Small intestine (tissue), 7 donors: Measurements from ENCODE around the gene KRTAP7-1. TPM values are rescaled to one million over a fixed set of nuclear protein-coding genes. Genes with fewer than 3 reads are reported as not detected.

Experiments used
- DNase-seq, 2 donors: peaks; one replicate each; pipeline versions ENCODE4 v3.0.0 to v3.0.0-alpha.2; 2013
- FAIRE-seq: peaks from 2 replicates; lab custom pipeline; 2012; peaks lifted over from hg19 to GRCh38; lab: Jason Lieb, UNC
- H3K27ac ChIP-seq, 3 donors: one replicate each; pipeline ENCODE4 v1.5.1; 2013; ENCODE audit warnings: low read length in 2 of 3, mild to moderate bottlenecking in 2 of 3, control low read depth in 1 of 3, inconsistent platforms in 1 of 3, low read depth in 1 of 3, moderate library complexity in 1 of 3
- H3K27me3 ChIP-seq, 3 donors: one replicate each; pipeline ENCODE4 v1.6.1; 2013; ENCODE audit warnings: low read length in 3 of 3, inconsistent platforms in 1 of 3; ENCODE audit not compliant: control insufficient read depth in 3 of 3, insufficient read depth in 3 of 3
- H3K36me3 ChIP-seq, 3 donors: one replicate each; pipeline ENCODE4 v1.6.1; 2013; ENCODE audit warnings: low read length in 3 of 3, inconsistent platforms in 1 of 3, low read depth in 1 of 3, mild to moderate bottlenecking in 1 of 3, moderate library complexity in 1 of 3; ENCODE audit not compliant: control insufficient read depth in 3 of 3, insufficient read depth in 2 of 3
- H3K4me1 ChIP-seq, 3 donors: one replicate each; pipeline ENCODE4 v1.6.1; 2013; ENCODE audit warnings: low read length in 2 of 3, inconsistent platforms in 1 of 3, low read depth in 1 of 3, mild to moderate bottlenecking in 1 of 3, moderate library complexity in 1 of 3; ENCODE audit not compliant: control insufficient read depth in 3 of 3, insufficient read depth in 2 of 3
- H3K4me3 ChIP-seq, 3 donors: one replicate each; pipeline ENCODE4 v1.5.1; 2013; ENCODE audit warnings: low read length in 3 of 3, control low read depth in 1 of 3, inconsistent platforms in 1 of 3, low read depth in 1 of 3, mild to moderate bottlenecking in 1 of 3, moderate library complexity in 1 of 3
- H3K9me3 ChIP-seq, 2 donors: one replicate each; pipeline ENCODE4 v1.6.1; 2013; ENCODE audit warnings: low read depth in 1 of 2, low read length in 1 of 2; ENCODE audit not compliant: control insufficient read depth in 2 of 2, insufficient read depth in 1 of 2
- WGBS, 3 donors: extraction: QIAGEN DNeasy Blood & Tissue Kit; methylation state at CpG; one replicate each; pipeline ENCODE4 v1.1.7; 2013; 5-methylcytosine and 5-hydroxymethylcytosine counted together
- polyA plus RNA-seq, 4 donors: library from polyadenylated mRNA; stranded (reverse) in 3 of 4; unstranded in 1 of 4; fragments of 200-250 nt in 3 of 4; fragments of 120-200 nt in 1 of 4; gene quantifications; one replicate each; pipeline versions ENCODE4 v1.2.1 to v1.2.3, GENCODE V29; 2013
- donor health status: healthy with polysubstance abuse.
- donor health status: control.
- donor health status: control.
- donor health status: Bipolar disorder and iron deficiency.
- donor health status: healthy.

Gene KRTAP7-1
- polyA plus RNA-seq, 4 donors: not detected

GRCh38 chr21:30813174-30813573, 16.4 kb downstream of the KRTAP7-1 start, which contains the start of gene KRTAP8-1:
Gene KRTAP8-1, minus strand, starts transcription at chr21:30813274. Its CDS starts 54 bp downstream, at chr21:30813220.
- FAIRE-seq (no peak), DNase-seq (no peak)
- Histone ChIP-seq H3K9me3 (peaks cover 0 to 2% of the 10 kb centered on the region in 2 donors), H3K27me3 (no peaks in the 10 kb centered on the region), H3K4me3 (no peak within 1 kb of the TSS), H3K4me1 (no peaks in the 10 kb centered on the region), H3K36me3 (no peaks in the 10 kb centered on the region), H3K27ac (no peak within 1 kb of the TSS)
- WGBS, 3 donors: 87 to 91% (median 90%) methylated on average over 5 of the region's 5 CpGs

- H3K4me3 ChIP-seq: no peak overlapping the region
- no peak for DNase-seq
- no peak overlapping the region for H3K27ac ChIP-seq
- H3K27me3 ChIP-seq: no peaks in the 10 kb centered on the region
- no peak for FAIRE-seq
- WGBS, 3 donors: 84 to 93% (median 92%) methylated on average over 1 of the region's 1 CpG
- no peaks in the 10 kb centered on the region for H3K4me1 ChIP-seq
- H3K36me3 ChIP-seq: no peaks in the 10 kb centered on the region
- H3K9me3 ChIP-seq: peaks cover 0 to 1% of the 10 kb centered on the region in 2 donors
These were observed 29.0 kb downstream of the KRTAP7-1 start for GRCh38 chr21:30800605-30801004.

- WGBS, 3 donors: 16 to 37% (median 20%) methylated on average over 2 of the region's 2 CpGs
- Histone ChIP-seq H3K9me3 (peaks cover 0 to 2% of the 10 kb centered on the region in 2 donors), H3K27ac (no peak overlapping the region), H3K36me3 (no peaks in the 10 kb centered on the region), H3K27me3 (no peaks in the 10 kb centered on the region), H3K4me3 (no peak overlapping the region), H3K4me1 (no peaks in the 10 kb centered on the region)
- FAIRE-seq (no peak), DNase-seq (peak; percentile 4 to 8)
These were observed 35.8 kb downstream of the KRTAP7-1 start for GRCh38 chr21:30793581-30794314.

GRCh38 chr21:30779249-30779648, 50.3 kb downstream of the KRTAP7-1 start:
- H3K27ac ChIP-seq: no peak overlapping the region
- no peaks in the 10 kb centered on the region for H3K9me3 ChIP-seq
- H3K4me3 ChIP-seq: no peak overlapping the region
- H3K36me3 ChIP-seq: no peaks in the 10 kb centered on the region
- FAIRE-seq (no peak), DNase-seq (peak in 1 of 2 donors; percentile 1)
- WGBS, 3 donors: 84 to 97% (median 92%) methylated on average over 1 of the region's 1 CpG
- H3K4me1 ChIP-seq: no peaks in the 10 kb centered on the region
- H3K27me3 ChIP-seq: no peaks in the 10 kb centered on the region

Other genes starting within 250 kb of the KRTAP7-1 start
- not detected for gene KRTAP22-2, start 239.4 kb downstream of the KRTAP7-1 start, polyA plus RNA-seq
- gene KRTAP6-3, start 237.3 kb downstream of the KRTAP7-1 start, polyA plus RNA-seq: not detected
- gene KRTAP6-2, start 230.9 kb downstream of the KRTAP7-1 start, polyA plus RNA-seq: not detected
- not detected for gene KRTAP22-1, start 228.7 kb downstream of the KRTAP7-1 start, polyA plus RNA-seq
- gene KRTAP6-1, start 215.8 kb downstream of the KRTAP7-1 start, polyA plus RNA-seq: not detected
- not detected for gene KRTAP20-1, start 213.3 kb downstream of the KRTAP7-1 start, polyA plus RNA-seq
- gene KRTAP20-4, start 209.1 kb downstream of the KRTAP7-1 start, polyA plus RNA-seq: not detected
- gene KRTAP20-2, start 194.6 kb downstream of the KRTAP7-1 start, polyA plus RNA-seq: not detected
- gene KRTAP20-3, start 186.9 kb downstream of the KRTAP7-1 start, polyA plus RNA-seq: not detected
- gene KRTAP21-3, start 111.0 kb downstream of the KRTAP7-1 start, polyA plus RNA-seq: not detected
- not detected for gene KRTAP21-2, start 82.5 kb downstream of the KRTAP7-1 start, polyA plus RNA-seq
- gene KRTAP21-1, start 74.3 kb downstream of the KRTAP7-1 start, polyA plus RNA-seq: not detected
- not detected for gene KRTAP8-1, start 16.5 kb downstream of the KRTAP7-1 start, polyA plus RNA-seq
- not detected for gene KRTAP11-1, start 51.8 kb upstream of the KRTAP7-1 start, polyA plus RNA-seq
- gene KRTAP19-8, start 208.7 kb upstream of the KRTAP7-1 start, polyA plus RNA-seq: not detected